ENCODE data around the gene SLAMF8.

Gene SLAMF8

DNA sequence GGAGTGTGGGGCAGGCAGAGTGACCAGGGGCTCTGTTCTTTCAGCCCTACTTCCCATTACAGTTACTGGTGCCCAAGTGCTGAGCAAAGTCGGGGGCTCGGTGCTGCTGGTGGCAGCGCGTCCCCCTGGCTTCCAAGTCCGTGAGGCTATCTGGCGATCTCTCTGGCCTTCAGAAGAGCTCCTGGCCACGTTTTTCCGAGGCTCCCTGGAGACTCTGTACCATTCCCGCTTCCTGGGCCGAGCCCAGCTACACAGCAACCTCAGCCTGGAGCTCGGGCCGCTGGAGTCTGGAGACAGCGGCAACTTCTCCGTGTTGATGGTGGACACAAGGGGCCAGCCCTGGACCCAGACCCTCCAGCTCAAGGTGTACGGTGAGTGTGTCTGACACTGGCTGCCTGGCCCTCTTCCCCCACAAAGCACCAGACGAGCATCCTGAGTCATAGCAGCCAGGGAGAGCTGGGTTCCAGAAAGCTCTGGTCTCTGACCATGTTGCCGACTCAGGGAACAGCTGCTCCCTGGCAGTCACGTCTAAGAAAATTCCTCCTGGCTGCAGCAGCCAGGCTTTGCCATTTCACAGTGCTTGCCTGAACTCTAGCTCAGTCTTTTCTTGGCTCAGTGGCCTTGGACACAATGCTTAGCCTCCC lies 3.3 kb downstream of the SLAMF8 start:
- no peak for DNase-seq (ENCODE audit: low read depth in 1 of 2, low spot score in 1 of 2)
- Histone ChIP-seq H3K4me3 (replicated peaks; ENCODE audit: insufficient read depth, low read length) (no peak overlapping the region), H3K27ac (replicated peaks) (no peak overlapping the region), H3K27me3 (ENCODE audit: insufficient read depth, poor library complexity, severe bottlenecking) (no peaks in the 10 kb centered on the region)
- no peak for TF ChIP-seq SPI1 (IDR thresholded peaks at IDR 0.05; ENCODE audit: borderline replicate concordance, low read depth)
- no peak for TF ChIP-seq GABPA (IDR thresholded peaks at IDR 0.05; ENCODE audit: low read depth)
- TF ChIP-seq POLR2AphosphoS5 (IDR thresholded peaks at IDR 0.05; ENCODE audit: low read depth), result no peak
- TF ChIP-seq, protein P1, sequence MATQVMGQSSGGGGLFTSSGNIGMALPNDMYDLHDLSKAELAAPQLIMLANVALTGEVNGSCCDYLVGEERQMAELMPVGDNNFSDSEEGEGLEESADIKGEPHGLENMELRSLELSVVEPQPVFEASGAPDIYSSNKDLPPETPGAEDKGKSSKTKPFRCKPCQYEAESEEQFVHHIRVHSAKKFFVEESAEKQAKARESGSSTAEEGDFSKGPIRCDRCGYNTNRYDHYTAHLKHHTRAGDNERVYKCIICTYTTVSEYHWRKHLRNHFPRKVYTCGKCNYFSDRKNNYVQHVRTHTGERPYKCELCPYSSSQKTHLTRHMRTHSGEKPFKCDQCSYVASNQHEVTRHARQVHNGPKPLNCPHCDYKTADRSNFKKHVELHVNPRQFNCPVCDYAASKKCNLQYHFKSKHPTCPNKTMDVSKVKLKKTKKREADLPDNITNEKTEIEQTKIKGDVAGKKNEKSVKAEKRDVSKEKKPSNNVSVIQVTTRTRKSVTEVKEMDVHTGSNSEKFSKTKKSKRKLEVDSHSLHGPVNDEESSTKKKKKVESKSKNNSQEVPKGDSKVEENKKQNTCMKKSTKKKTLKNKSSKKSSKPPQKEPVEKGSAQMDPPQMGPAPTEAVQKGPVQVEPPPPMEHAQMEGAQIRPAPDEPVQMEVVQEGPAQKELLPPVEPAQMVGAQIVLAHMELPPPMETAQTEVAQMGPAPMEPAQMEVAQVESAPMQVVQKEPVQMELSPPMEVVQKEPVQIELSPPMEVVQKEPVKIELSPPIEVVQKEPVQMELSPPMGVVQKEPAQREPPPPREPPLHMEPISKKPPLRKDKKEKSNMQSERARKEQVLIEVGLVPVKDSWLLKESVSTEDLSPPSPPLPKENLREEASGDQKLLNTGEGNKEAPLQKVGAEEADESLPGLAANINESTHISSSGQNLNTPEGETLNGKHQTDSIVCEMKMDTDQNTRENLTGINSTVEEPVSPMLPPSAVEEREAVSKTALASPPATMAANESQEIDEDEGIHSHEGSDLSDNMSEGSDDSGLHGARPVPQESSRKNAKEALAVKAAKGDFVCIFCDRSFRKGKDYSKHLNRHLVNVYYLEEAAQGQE (IDR thresholded peaks at IDR 0.05; ENCODE audit: insufficient replicate concordance, low read depth), result no peak
- TF ChIP-seq, protein P2, sequence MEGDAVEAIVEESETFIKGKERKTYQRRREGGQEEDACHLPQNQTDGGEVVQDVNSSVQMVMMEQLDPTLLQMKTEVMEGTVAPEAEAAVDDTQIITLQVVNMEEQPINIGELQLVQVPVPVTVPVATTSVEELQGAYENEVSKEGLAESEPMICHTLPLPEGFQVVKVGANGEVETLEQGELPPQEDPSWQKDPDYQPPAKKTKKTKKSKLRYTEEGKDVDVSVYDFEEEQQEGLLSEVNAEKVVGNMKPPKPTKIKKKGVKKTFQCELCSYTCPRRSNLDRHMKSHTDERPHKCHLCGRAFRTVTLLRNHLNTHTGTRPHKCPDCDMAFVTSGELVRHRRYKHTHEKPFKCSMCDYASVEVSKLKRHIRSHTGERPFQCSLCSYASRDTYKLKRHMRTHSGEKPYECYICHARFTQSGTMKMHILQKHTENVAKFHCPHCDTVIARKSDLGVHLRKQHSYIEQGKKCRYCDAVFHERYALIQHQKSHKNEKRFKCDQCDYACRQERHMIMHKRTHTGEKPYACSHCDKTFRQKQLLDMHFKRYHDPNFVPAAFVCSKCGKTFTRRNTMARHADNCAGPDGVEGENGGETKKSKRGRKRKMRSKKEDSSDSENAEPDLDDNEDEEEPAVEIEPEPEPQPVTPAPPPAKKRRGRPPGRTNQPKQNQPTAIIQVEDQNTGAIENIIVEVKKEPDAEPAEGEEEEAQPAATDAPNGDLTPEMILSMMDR (IDR thresholded peaks at IDR 0.05; ENCODE audit: insufficient read depth, low read length), result no peak

DNA sequence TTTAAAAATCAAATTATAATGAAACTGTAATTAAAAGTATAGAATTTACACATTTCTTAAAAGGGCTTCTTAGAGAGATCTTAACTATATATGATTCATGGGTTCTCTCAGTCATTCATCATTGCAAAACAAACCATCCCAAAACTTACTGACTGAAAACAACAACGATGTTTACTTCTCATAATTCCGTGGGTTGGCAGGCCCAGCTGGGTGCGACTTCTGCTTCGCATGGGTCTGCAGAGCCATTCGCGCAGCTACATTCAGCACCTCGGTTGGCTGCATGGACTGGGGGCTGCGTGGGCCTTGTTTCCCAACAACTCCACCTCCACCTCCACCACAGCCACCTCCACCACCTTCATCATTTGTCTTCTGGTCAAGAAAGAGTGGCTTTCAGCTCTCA lies 4.0 kb downstream of the SLAMF8 start:
- Histone ChIP-seq H3K27me3 (ENCODE audit: insufficient read depth, poor library complexity, severe bottlenecking) (no peaks in the 10 kb centered on the region), H3K27ac (replicated peaks) (no peak overlapping the region), H3K4me3 (replicated peaks; ENCODE audit: insufficient read depth, low read length) (no peak overlapping the region)
- DNase-seq (ENCODE audit: low read depth in 1 of 2, low spot score in 1 of 2), result no peak
- TF ChIP-seq GABPA (IDR thresholded peaks at IDR 0.05; ENCODE audit: low read depth) (no peak), SPI1 (IDR thresholded peaks at IDR 0.05; ENCODE audit: borderline replicate concordance, low read depth) (no peak), POLR2AphosphoS5 (IDR thresholded peaks at IDR 0.05; ENCODE audit: low read depth) (no peak)
- TF ChIP-seq, protein P2 (IDR thresholded peaks at IDR 0.05; ENCODE audit: insufficient read depth, low read length), result no peak
- TF ChIP-seq, protein P1 (IDR thresholded peaks at IDR 0.05; ENCODE audit: insufficient replicate concordance, low read depth), result no peak

DNA sequence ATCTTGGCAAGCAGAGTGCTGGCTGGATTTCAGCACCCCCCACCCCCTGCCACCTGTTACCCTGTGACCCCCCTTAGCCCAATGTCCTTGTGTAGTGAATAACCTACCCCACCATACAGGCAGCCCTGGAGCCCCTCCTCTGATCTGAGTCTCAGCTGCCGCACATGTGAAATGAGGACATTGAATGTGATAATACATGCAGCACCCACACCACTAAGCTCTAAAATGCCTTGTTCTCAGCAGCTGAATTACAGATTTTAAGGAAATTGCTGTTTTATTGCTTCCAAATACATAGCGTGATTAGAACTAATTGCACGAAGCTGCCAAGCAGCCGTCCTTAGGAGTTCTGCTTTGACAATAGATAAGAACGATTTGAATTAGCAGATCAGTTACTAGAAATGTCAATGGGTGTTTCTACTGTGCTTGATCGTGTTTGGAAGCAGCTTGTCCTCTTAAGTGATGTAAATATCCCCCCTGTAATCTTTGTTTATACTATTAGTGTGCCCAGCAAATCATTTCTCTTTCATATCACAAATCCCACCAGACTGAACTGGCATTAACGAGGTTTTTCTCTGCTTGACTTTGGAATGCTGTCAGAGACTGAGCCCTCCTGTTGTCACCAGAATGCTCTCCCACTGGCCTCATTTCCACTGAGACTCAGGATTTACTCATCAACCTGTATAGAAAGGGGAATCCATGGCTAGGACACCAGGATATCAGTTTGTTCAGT lies 4.9 kb downstream of the SLAMF8 start:
- H3K27ac ChIP-seq (replicated peaks), result no peak overlapping the region
- no peak overlapping the region for H3K4me3 ChIP-seq (replicated peaks; ENCODE audit: insufficient read depth, low read length)
- no peak for DNase-seq (ENCODE audit: low read depth in 1 of 2, low spot score in 1 of 2)
- TF ChIP-seq, protein P2 (IDR thresholded peaks at IDR 0.05; ENCODE audit: insufficient read depth, low read length), result no peak
- TF ChIP-seq SPI1 (IDR thresholded peaks at IDR 0.05; ENCODE audit: borderline replicate concordance, low read depth), result no peak
- no peak for TF ChIP-seq POLR2AphosphoS5 (IDR thresholded peaks at IDR 0.05; ENCODE audit: low read depth)
- no peak for TF ChIP-seq GABPA (IDR thresholded peaks at IDR 0.05; ENCODE audit: low read depth)
- TF ChIP-seq, protein P1 (IDR thresholded peaks at IDR 0.05; ENCODE audit: insufficient replicate concordance, low read depth), result no peak
- no peaks in the 10 kb centered on the region for H3K27me3 ChIP-seq (ENCODE audit: insufficient read depth, poor library complexity, severe bottlenecking)

Measured in HL-60 (cell line).